ENCODE results near the gene PPIC.

GRCh38 chr5:122997294-122997693 lies 39.2 kb downstream of the PPIC start:
- TF ChIP-seq EZH2 (IDR thresholded peaks at IDR 0.05; ENCODE audit: borderline replicate concordance) (no peak), CTCF (IDR thresholded peaks at IDR 0.05; ENCODE audit: poor library complexity) (no peak), EZH2phosphoT487 (IDR thresholded peaks at IDR 0.05; ENCODE audit: low read depth, severe bottlenecking, unreplicated experiment) (no peak)
